HEK293 (cell line): Measurements from ENCODE around the gene DNAJC6.

ENCODE experiments used
- CTCF ChIP-seq: fragments of 450-650 bp; formaldehyde crosslinking; IDR thresholded peaks from 2 replicates; pipeline ENCODE4 v1.5.1; 2016; ENCODE audit warnings: missing biosample characterization, missing genetic modification characterization
- YY1 ChIP-seq: fragments of 450-650 bp; formaldehyde crosslinking; IDR thresholded peaks from 2 replicates; pipeline ENCODE4 v1.5.1; 2018; ENCODE audit warnings: missing biosample characterization, missing genetic modification characterization
- ZNF274 ChIP-seq, 2 experiments: fragments of 200-500 bp in 1 of 2; fragments of 450-650 bp in 1 of 2; sonication (Bioruptor generic) in 1 of 2; formaldehyde crosslinking in 1 of 2; IDR thresholded peaks; 2 replicates each; pipeline versions ENCODE4 v1.5.1 to v1.6.1; 2014 to 2016; ENCODE audit warnings: borderline replicate concordance in 1 of 2, inconsistent platforms in 1 of 2, low read length in 1 of 2, missing biosample characterization in 1 of 2, missing genetic modification characterization in 1 of 2

GRCh38 chr1:65445837-65446236 lies 136.5 kb downstream of the DNAJC6 start:
- TF ChIP-seq YY1 (tag by site-specific recombination): no peak
- TF ChIP-seq ZNF274 (IDR thresholded peaks at IDR 0.05; ENCODE audit: low read length): no peak
- TF ChIP-seq ZNF274 (tag by site-specific recombination; IDR thresholded peaks at IDR 0.05; ENCODE audit: borderline replicate concordance): no peak
- TF ChIP-seq CTCF (tag by site-specific recombination): no peak
